Suprapubic skin (tissue), 4 donors: ENCODE data around the gene DDIT4. TPM values are rescaled to one million over a fixed set of nuclear protein-coding genes. Genes with fewer than 3 reads are reported as not detected.
"Not testable (repeated sequence)": the region's sequence is repeated elsewhere in the genome, so short reads cannot be mapped to it uniquely, and the experiment has no call there.

Experiments
- DNase-seq, 2 donors: peaks; one replicate each; pipeline ENCODE4 v3.0.0-alpha.2; 2019; ENCODE audit warnings: low spot score in 2 of 2
- H3K27ac ChIP-seq: fragments of 200-600 bp; sonication (generic); one replicate; pipeline ENCODE4 v1.5.1; 2019
- H3K27me3 ChIP-seq: fragments of 200-600 bp; sonication (generic); one replicate; pipeline ENCODE4 v1.5.1; 2019
- H3K36me3 ChIP-seq: fragments of 200-600 bp; sonication (generic); one replicate; pipeline ENCODE4 v1.5.1; 2019
- H3K4me1 ChIP-seq: fragments of 200-600 bp; sonication (generic); one replicate; pipeline ENCODE4 v1.5.1; 2019
- H3K4me3 ChIP-seq: fragments of 200-600 bp; sonication (generic); one replicate; pipeline ENCODE4 v1.5.1; 2019; ENCODE audit warnings: mild to moderate bottlenecking
- H3K9me3 ChIP-seq: fragments of 200-600 bp; sonication (generic); one replicate; pipeline ENCODE4 v1.5.1; 2019
- EP300 ChIP-seq: sonication (generic); formaldehyde crosslinking; IDR thresholded peaks from one replicate; pipeline ENCODE4 v1.6.1; 2017; ENCODE audit warnings: antibody characterized with exemption
- POLR2A ChIP-seq, 2 donors: fragments of 450-650 bp; IDR thresholded peaks; one replicate each; pipeline ENCODE4 v1.6.1; 2017; ENCODE audit warnings: antibody characterized with exemption in 2 of 2, mild to moderate bottlenecking in 2 of 2, moderate library complexity in 2 of 2
- POLR2AphosphoS5 ChIP-seq, 3 donors: sonication (generic); formaldehyde crosslinking; IDR thresholded peaks; one replicate each; pipeline ENCODE4 v1.6.1; 2017; ENCODE audit warnings: antibody characterized with exemption in 3 of 3
- WGBS: methylation state at CpG from one replicate; pipeline ENCODE4 v1.1.5; 2018; 5-methylcytosine and 5-hydroxymethylcytosine counted together
- total RNA-seq, 4 donors: library from RNA; depleted of rRNA; stranded (reverse); fragments of >200 nt; gene quantifications; one replicate each; pipeline ENCODE4 v1.1.0, GENCODE V29; 2016
- TF ChIP-seq, protein P1 (sequence below), 2 donors: fragments of 200-600 bp in 1 of 2; fragments of 450-650 bp in 1 of 2; sonication (generic) in 1 of 2; IDR thresholded peaks; one replicate each; pipeline ENCODE4 v1.5.1; 2016 to 2019; ENCODE audit warnings: antibody characterized with exemption in 2 of 2, mild to moderate bottlenecking in 1 of 2, moderate library complexity in 1 of 2

DDIT4 gene
- total RNA-seq, 4 donors from 2014 or later: 170 to 246 (median 225) TPM

DNA sequence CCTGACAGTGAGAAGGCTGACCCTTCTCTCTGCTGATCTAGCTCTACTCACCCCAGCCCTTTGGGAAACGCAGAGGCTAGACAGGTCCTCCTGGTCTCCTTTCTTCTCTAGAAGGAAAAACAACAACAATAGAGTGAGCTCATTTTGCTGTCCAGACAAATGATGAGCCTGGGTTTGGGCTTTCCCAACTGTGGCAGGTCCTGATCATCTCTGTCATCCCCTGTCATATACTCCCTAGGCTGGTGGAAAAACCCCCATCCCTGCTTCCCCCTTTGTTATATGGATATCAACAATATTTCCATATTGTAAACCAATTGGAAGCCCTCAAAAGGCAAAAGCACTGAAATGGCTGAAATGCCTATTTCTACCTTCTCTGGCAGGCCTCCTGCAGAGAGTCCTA is 9.2 kb upstream of the DDIT4 start:
- WGBS: 85% methylated on average over 1 of the region's 1 CpG
- no peaks in the 10 kb centered on the region for H3K36me3 ChIP-seq
- peaks cover 50% of the 10 kb centered on the region for H3K4me1 ChIP-seq
- H3K27ac ChIP-seq: peak overlapping the region; percentile 86
- H3K4me3 ChIP-seq: no peak overlapping the region
- DNase-seq: no peak
- TF ChIP-seq EP300 (no peak), POLR2A (IDR thresholded peaks at IDR 0.05) (no peak), POLR2AphosphoS5 (IDR thresholded peaks at IDR 0.05) (no peak)
- TF ChIP-seq, protein P1, sequence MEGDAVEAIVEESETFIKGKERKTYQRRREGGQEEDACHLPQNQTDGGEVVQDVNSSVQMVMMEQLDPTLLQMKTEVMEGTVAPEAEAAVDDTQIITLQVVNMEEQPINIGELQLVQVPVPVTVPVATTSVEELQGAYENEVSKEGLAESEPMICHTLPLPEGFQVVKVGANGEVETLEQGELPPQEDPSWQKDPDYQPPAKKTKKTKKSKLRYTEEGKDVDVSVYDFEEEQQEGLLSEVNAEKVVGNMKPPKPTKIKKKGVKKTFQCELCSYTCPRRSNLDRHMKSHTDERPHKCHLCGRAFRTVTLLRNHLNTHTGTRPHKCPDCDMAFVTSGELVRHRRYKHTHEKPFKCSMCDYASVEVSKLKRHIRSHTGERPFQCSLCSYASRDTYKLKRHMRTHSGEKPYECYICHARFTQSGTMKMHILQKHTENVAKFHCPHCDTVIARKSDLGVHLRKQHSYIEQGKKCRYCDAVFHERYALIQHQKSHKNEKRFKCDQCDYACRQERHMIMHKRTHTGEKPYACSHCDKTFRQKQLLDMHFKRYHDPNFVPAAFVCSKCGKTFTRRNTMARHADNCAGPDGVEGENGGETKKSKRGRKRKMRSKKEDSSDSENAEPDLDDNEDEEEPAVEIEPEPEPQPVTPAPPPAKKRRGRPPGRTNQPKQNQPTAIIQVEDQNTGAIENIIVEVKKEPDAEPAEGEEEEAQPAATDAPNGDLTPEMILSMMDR (IDR thresholded peaks at IDR 0.05): no peak
- H3K27me3 ChIP-seq: no peaks in the 10 kb centered on the region
- no peaks in the 10 kb centered on the region for H3K9me3 ChIP-seq

DNA sequence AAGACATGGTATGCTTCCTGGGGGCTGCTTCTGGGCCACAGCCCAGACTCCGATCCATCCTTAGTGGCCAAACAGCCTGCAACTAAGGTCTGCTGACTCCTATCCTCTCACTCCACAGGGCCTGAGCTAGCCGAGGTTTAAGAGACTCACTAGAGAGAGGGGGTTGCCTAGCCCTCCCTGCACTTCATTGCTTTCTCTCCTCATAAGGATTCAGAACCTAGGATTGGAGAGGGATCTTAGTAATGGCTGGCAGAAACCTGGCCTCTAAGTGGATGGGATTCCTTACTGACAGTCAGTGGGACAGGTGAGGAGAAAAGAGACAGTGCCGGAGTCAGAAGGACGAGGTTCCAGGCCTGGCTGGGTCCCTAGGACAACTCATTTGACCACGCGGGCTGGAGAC is 8.2 kb upstream of the DDIT4 start:
- no peak overlapping the region for H3K27ac ChIP-seq
- peaks cover 40% of the 10 kb centered on the region for H3K4me1 ChIP-seq
- no peaks in the 10 kb centered on the region for H3K27me3 ChIP-seq
- TF ChIP-seq POLR2AphosphoS5 (IDR thresholded peaks at IDR 0.05) (no peak), EP300 (no peak), POLR2A (IDR thresholded peaks at IDR 0.05) (no peak)
- TF ChIP-seq, protein P1 (IDR thresholded peaks at IDR 0.05): no peak
- 87% methylated on average over 6 of the region's 6 CpGs for WGBS
- H3K4me3 ChIP-seq: no peak overlapping the region
- no peak for DNase-seq
- H3K9me3 ChIP-seq: no peaks in the 10 kb centered on the region
- H3K36me3 ChIP-seq: no peaks in the 10 kb centered on the region

DNA sequence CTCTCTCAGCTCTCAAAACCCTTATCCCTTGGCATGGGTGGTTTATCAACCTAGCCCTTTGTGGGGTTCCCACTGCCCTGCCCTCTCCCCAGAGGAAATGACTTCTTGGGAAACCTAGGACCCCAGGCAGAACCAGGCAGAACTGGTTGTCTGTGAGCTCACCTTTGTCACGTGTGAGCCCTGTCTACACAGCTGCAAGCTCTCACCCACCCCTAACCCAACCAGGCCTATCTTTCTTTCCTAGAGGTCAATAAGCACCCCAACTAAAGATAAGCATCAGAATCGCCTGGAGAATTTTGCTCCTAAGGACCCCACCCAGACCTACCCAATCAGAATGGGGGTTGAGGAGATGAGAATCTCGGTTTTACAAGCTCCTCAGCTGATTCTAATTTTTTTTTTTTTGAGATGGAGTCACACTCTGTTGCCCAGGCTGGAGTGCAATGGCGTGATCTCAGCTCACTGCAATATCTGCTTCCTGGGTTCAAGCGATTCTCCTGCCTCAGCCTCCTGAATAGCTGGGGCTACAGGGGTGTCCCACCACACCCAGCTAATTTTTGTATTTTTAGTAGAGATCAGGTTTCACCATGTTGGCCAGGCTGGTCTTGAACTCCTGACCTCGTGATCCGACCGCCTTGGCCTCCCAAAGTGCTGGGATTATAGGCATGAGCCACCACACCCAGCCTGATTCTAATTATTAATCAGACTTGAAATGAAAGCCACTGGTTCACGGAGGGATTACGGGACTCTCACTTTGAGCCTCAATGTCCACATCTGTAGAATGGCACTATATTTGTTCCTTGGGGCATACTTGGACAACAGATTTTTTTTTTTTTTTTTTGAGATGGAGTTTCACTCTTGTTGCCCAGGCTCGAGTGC is 7.5 kb upstream of the DDIT4 start:
- Histone ChIP-seq H3K9me3 (no peaks in the 10 kb centered on the region), H3K27me3 (no peaks in the 10 kb centered on the region), H3K4me3 (no peak overlapping the region), H3K27ac (no peak overlapping the region), H3K4me1 (peaks cover 33% of the 10 kb centered on the region), H3K36me3 (no peaks in the 10 kb centered on the region)
- WGBS: 82% methylated on average over 11 of the region's 11 CpGs
- no peak for DNase-seq
- TF ChIP-seq, protein P1 (IDR thresholded peaks at IDR 0.05): no peak
- TF ChIP-seq POLR2A (IDR thresholded peaks at IDR 0.05) (no peak), POLR2AphosphoS5 (IDR thresholded peaks at IDR 0.05) (no peak), EP300 (no peak)

DNA sequence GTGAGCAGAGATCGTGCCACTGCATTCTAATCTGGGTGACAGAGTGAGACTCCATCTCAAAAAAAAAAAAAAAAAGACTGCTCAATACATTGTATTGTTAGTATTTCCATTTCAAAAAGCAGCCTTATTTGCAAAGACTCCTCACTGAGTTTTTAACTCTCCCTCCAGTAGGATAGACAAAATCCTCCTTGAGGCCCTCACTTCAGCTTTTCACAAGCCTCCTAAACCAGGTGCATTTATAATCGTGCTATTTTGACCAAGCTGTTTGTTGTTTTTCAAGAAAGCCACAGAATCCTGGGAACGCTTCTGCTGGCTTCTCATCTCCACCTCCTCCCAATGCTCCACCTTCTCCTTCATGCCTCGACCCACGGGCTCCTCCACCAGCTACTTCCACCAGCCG is 6.3 kb upstream of the DDIT4 start:
- DNase-seq: no peak
- Histone ChIP-seq H3K9me3 (no peaks in the 10 kb centered on the region), H3K27me3 (no peaks in the 10 kb centered on the region), H3K27ac (no peak overlapping the region), H3K4me1 (peaks cover 29% of the 10 kb centered on the region), H3K4me3 (no peak overlapping the region), H3K36me3 (no peaks in the 10 kb centered on the region)
- TF ChIP-seq POLR2AphosphoS5 (IDR thresholded peaks at IDR 0.05) (no peak), EP300 (no peak), POLR2A (IDR thresholded peaks at IDR 0.05) (no peak)
- TF ChIP-seq, protein P1 (IDR thresholded peaks at IDR 0.05): no peak
- WGBS: 79% methylated on average over 6 of the region's 6 CpGs

DNA sequence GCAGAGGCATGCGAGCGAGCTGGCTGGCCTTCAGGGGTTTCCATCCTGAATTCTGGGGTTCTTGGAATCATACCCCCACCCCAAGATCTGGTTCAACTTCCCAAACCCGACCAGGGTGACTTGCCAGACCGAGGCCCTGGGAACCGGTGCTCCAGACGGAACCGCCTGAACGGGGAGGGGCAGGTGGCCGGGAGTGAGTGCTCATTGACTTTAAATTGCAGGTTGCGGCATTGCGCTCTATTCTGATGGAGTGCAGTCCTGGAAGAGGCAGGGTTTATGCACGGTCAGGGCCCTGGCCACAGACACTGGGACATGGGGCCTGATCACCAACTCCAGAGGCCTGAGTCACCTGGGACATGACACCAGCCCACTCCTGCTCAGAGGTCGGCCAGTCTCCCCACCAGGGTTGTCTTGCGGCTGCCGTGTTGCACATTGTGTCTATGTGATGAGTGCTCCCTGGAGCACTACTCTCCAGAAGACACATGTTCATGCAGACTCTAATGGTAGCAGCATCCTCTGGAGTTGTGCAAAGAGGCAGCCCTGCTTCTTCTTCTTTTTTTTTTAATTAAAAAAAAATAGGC is 5.8 kb upstream of the DDIT4 start:
- WGBS: 91% methylated on average over 12 of the region's 15 CpGs
- no peak overlapping the region for H3K27ac ChIP-seq
- TF ChIP-seq POLR2AphosphoS5 (IDR thresholded peaks at IDR 0.05): no peak
- TF ChIP-seq EP300: no peak
- TF ChIP-seq POLR2A (IDR thresholded peaks at IDR 0.05): no peak
- TF ChIP-seq, protein P1 (IDR thresholded peaks at IDR 0.05): no peak
- H3K4me1 ChIP-seq: peaks cover 29% of the 10 kb centered on the region
- H3K4me3 ChIP-seq: no peak overlapping the region
- no peaks in the 10 kb centered on the region for H3K36me3 ChIP-seq
- no peaks in the 10 kb centered on the region for H3K9me3 ChIP-seq
- no peak for DNase-seq
- H3K27me3 ChIP-seq: no peaks in the 10 kb centered on the region

DNA sequence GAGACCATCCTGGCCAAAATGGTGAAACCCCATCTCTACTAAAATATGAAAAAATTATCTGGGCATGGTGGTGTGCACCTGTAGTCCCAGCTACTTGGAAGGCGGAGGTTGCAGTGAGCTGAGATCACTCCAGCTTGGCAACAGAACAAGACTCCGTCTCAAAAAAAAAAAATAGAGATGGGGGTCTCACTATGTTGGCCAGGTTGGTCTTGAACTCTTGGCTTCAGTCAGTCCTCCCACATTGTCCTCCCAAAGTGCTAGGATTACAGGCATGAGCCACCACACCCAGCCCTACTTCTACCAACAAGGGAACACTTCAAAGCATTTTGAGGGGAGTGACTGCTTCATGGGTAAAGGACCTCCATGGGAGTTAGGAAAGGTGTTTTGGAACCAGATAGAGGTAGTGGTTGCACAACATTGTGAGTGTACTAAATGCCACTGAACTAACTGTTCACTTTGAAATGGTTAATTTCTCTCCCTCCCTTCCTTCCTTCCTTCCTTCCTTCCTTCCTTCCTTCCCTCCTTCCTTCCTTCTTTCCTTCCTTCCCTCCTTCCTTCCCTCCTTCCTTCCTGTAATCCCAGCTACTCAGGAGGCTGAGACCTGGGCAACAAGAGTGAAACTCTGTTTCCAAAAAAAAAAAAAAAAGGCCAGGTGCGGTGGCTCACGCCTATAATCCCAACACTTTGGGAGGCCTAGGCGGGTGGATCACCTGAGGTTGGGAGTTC is 5.1 kb upstream of the DDIT4 start:
- DNase-seq, H3K4me3 ChIP-seq, H3K36me3 ChIP-seq, H3K27me3 ChIP-seq, H3K27ac ChIP-seq, H3K9me3 ChIP-seq: not testable (repeated sequence)
- peaks cover 22% of the 10 kb centered on the region for H3K4me1 ChIP-seq
- WGBS: 94% methylated on average over 5 of the region's 5 CpGs
